Left forelimb (tissue), 1 donor: Measurements from ENCODE around the gene TEF.

ENCODE experiments used
- DNase-seq: peaks from one replicate; pipeline ENCODE4 v3.0.0-alpha.2; 2018; ENCODE audit warnings: low spot score

TEF gene

GRCh38 chr22:41381329-41382097 is at the start of gene TEF:
TSS of gene TEF (plus strand) at chr22:41381942. CDS start at chr22:41382045, 103 bp downstream.
- peak; percentile 99 for DNase-seq

GRCh38 chr22:41332217-41332939 is 49.4 kb upstream of the TEF start:
- DNase-seq: no peak

- DNase-seq: no peak
Observed at GRCh38 chr22:41333806-41334205, 47.9 kb upstream of the TEF start.

DNA sequence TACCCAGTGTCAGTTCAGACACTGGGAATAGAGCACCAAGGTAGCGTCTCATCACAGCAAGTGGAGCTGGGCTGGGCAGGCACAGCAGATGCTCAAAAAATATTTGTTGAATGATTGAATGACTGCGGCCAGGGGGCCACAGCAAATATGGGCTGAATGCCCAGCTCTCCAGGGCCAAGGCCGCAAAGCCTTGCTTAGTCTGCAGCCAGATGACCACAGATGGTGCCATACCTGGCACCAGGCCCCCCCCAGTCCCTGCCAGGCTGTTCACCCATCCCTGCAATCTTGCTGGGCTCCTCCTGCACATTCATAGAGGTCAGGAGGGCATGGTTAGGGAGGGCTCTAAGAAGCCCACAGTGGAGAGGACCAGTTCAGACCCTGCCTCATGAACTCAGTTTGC is 47.5 kb upstream of the TEF start:
- DNase-seq: no peak

- no peak for DNase-seq
Observed at GRCh38 chr22:41334951-41335635, 46.6 kb upstream of the TEF start.

- no peak for DNase-seq
Observed at GRCh38 chr22:41338614-41339212, 43.0 kb upstream of the TEF start.

DNA sequence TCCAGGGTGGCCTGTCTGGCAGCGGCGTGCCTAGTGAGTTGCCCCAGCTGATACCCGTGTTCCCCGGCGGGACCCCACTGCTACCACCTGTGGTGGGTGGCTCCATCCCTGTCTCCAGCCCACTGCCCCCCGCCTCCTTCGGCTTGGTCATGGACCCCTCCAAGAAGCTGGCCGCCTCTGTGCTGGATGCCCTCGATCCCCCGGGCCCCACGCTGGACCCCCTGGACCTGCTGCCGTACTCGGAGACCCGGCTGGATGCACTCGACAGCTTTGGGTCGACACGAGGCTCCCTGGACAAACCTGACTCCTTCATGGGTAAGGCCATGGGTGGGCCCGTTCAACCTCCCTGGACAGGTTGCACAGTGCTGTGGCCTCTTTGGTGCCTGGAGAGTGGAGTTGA is 41.9 kb upstream of the TEF start:
- DNase-seq: no peak

DNA sequence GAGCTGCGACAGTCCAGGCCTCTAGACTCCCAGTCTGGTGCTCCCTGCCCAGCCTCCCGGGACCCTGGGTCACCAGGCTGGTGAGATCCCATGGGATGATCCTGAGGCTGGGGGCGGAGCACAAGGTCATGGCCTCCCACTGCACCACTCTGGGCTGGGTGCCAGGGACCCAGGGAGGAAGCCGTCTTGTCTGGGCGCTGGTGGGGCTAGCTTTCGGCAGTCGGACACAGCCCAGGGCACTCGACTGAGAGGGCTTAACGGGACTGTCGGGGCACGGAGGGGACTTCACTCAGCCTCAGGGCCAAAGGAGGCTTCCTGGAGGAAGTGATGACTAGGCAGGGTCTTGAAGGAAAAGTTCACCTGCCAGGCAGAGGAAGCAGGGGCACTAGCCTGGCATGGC is 41.4 kb upstream of the TEF start:
- no peak for DNase-seq

GRCh38 chr22:41341012-41341411 is 40.7 kb upstream of the TEF start:
- no peak for DNase-seq

GRCh38 chr22:41341990-41342389 is 39.8 kb upstream of the TEF start:
- no peak for DNase-seq

DNA sequence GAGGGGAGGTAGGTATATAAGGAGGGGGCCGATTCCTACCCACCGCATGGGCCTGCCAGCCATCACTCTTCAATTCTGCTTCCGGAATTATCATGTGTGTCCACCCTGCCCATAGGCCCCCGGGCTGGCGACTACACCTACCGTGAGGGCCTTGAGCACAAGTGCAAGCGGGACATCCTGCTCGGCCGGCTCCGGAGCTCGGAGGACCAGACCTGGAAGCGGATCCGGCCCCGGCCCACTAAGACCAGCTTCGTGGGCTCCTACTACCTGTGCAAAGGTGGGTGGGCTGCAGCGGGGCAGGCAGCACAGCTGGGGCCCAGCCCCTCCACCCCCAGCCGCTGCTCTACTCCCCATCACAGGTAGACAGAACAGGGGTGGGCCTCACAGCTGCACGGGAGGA is 38.4 kb upstream of the TEF start:
- no peak for DNase-seq

- no peak for DNase-seq
Observed at GRCh38 chr22:41343717-41344116, 38.0 kb upstream of the TEF start.

- DNase-seq: no peak
Observed at GRCh38 chr22:41344189-41344788, 37.5 kb upstream of the TEF start.

- DNase-seq: no peak
Observed at GRCh38 chr22:41345807-41346335, 35.9 kb upstream of the TEF start.

DNA sequence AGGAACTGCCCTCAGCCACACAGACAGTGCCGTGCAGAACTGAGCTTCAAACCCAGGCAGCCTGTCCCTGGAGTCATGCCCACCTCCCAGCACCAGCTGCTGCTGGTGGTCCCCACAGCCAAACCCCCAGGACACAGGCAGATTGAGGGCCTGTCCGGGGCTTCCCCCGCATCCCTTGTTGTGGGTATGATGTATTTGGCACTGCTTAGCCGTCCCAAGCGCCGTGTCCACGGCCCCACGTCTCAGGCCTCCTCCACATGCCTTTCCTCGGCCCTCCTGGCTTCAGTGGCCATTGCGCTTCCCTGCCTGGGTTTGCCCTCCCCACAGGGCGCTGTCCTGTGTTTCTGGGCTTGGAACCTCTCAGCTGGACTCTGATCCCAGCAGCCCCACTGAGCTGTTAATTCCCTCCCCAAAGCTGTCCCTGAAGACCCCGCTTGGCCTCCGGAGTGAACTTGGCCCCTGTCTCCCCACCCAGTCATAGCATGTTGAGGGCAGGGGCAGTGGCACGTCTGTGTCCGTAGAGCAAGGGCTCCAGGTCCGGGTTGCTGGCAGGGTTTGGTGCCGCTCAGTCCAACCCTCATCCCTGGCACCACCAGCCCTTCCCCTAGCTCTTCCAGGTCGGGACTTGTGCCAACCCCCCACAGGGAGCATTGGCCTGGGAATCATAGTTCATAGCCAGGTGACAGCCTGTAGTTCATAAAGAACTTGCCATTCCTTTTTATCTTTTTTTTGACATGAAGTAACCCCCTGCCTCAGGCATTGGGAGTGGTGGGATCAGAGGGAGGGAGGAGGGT is 34.5 kb upstream of the TEF start:
- DNase-seq: no peak

DNA sequence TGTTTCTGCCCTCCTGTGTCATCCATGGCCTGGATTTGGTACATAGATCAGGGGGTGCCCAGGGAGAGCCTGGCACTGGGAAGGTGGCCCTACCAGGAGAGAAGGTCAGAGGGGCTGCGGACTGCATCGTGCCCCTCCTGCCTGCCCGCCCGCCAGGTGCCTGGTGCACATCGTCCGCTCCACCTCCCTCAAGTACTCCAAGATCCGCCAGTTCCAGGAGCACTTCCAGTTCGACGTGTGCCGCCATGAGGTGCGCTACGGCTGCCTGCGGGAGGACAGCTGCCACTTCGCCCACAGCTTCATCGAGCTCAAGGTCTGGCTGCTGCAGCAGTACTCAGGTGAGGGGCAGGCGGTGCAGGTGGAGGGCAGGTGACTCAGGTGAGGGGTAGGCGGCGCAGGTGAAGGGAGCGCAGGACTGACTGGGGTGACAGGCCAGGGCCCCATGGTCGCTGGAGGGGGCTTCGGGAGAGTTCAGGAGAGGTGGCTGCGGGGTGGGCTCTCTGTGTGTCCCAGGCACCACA is 32.7 kb upstream of the TEF start:
- no peak for DNase-seq

- no peak for DNase-seq
Observed at GRCh38 chr22:41350087-41350486, 31.7 kb upstream of the TEF start.

GRCh38 chr22:41351011-41351410 is 30.7 kb upstream of the TEF start:
- no peak for DNase-seq

- no peak for DNase-seq
Observed at GRCh38 chr22:41352058-41352457, 29.7 kb upstream of the TEF start.

GRCh38 chr22:41353862-41354575 is 27.7 kb upstream of the TEF start:
- DNase-seq: no peak
